Measurements from ENCODE around the gene NCL. TPM values are rescaled to one million over a fixed set of nuclear protein-coding genes. Genes with fewer than 3 reads are reported as not detected.

NCL gene, protein sequence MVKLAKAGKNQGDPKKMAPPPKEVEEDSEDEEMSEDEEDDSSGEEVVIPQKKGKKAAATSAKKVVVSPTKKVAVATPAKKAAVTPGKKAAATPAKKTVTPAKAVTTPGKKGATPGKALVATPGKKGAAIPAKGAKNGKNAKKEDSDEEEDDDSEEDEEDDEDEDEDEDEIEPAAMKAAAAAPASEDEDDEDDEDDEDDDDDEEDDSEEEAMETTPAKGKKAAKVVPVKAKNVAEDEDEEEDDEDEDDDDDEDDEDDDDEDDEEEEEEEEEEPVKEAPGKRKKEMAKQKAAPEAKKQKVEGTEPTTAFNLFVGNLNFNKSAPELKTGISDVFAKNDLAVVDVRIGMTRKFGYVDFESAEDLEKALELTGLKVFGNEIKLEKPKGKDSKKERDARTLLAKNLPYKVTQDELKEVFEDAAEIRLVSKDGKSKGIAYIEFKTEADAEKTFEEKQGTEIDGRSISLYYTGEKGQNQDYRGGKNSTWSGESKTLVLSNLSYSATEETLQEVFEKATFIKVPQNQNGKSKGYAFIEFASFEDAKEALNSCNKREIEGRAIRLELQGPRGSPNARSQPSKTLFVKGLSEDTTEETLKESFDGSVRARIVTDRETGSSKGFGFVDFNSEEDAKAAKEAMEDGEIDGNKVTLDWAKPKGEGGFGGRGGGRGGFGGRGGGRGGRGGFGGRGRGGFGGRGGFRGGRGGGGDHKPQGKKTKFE
- total RNA-seq, result 107 and 139 TPM in 2 replicates

DNA sequence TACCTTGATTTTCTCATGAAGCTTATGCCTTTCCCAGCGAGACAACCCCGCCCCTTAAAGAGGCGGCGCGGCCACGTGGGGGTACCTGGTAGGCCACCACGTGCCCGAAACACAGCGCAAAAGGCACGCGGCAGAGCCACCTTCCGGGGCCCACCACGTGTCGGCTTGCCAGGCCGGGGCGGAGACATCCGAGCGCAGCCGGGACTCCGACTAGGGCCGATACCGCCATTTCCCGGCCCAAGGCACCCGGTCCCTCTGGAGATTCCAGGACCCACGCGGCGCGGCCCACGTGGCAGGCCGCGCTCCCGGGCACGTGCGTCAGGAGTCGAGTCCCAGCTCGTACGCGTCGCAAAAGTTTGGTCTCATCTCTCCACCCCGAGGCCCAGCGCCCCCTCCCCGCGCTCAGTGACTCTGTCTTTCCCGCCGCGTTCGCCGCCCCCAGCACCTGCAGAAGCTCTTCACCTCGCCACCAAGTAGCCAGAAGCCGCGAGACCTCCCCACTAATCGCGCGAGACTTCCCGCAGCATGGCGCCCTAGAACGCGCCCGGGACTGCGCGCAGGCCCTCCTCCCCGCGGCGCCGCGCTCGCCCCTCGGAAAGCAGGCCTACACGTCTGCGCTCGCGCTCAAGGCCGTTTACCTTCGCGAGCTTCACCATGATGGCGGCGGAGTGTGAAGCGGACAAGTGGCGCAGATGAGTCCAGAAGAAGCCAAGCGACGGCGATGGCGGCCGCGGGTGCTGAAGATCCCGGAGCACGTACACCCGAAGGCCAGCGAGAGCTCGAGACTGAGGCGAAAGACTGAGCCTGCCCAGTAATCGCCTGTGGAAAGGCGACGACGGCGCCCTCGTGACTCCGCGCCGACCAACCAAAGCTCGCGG, at the start of gene NCL:
Gene NCL, minus strand, starts transcription at position 787 of the 878 bp plus-strand sequence. Its CDS starts 131 bp downstream, at position 656.
- DNase-seq (ENCODE audit: low read depth in 2 of 2), result peak; percentile 95 to 99

DNA sequence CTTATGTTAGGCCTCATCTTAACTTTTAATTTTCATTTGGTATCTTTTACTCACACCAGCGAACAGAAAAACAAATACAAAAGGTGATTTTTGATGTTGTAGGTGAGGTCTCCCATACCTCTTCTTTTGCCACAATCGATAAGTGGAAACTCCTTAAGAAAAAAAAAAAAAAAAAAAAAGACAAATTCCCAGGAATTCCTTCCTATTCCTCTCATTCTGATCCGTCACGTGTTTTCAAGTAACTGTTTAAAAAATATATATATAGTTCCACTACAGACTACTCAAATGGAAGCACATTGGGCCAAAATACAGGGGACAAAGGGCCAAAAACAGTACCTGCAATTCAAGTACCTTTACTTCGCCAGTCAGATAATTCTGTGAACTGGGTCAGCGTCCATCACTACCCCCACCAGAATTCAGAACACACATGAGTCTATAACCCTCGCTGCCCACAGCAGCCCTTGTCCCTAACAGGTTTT, 49.5 kb upstream of the NCL start:
- DNase-seq (ENCODE audit: low read depth in 2 of 2), result no peak

DNA sequence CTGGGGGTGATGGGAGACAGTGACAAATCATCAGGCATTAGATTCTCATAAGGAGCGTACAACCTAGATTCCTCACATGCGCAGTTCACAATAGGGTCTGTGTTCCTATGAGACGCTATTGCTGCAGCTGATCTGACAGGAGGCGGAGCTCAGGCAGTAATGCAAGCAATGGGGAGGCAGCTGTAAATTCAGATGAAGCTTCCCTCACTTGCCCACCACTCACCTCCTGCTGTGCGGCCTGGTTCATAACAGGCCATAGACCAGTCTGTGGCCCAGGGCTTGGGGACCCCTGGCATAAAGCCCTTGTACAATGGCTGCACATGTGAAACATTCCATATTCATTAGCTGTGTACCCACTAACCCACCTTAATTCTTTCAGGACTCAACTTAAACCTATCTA, 47.9 kb upstream of the NCL start:
- no peak for DNase-seq (ENCODE audit: low read depth in 2 of 2)

DNA sequence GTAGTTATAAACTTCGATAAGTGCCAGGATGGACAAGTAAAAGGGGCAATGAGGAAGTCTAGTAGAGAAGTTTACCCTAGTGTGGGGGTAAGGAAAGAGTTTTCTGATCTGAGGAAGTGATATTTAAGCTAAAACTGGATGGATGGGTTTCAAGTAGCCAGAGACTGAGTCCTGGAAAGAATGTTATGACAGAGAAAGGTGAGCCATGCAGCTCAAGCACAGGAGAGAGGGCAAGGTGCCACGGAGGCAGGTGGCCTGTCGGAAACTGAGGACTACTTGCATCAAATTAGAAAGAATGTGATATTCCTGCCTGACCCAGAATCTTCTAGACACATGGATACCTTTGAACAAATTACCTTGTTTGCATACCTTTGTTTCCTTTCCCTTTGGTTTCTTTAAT, 39.5 kb upstream of the NCL start:
- no peak for DNase-seq (ENCODE audit: low read depth in 2 of 2)

DNA sequence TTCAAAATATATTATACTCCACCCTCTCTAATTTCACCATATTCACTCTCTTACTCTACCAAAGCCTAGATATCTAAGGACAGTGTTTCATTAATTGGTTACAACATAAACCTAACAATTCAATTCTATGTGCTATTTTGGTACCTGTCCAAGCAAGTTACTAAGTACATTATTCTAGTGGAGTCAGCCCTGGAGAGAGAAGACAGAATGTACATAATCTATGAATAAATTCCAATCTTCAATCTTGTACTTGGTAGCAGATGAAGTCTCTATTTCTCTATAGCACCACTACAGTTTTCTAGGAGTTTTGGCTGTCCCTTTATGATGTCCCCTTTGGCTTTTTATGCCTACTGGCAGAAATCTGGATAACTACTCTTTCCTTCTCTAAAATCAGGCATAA, 38.3 kb upstream of the NCL start:
- no peak for DNase-seq (ENCODE audit: low read depth in 2 of 2)

DNA sequence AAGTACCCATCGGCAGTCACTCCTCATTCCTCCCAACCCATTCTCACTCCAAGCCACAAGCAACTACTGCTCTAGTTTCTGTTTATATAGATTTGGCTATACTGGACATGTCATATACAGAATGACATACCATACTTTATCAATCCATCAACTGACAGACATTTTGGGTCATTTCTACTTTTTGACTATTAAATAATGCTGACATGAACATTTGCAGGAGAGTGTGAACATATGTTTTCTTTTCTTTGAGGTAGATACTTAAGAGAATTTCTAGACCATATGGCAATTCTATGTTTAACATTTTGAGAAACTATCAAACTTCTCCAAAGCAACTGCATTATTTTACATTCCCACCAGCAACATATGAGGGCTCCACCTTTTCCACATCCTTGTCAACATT, 33.4 kb upstream of the NCL start:
- no peak for DNase-seq (ENCODE audit: low read depth in 2 of 2)

DNA sequence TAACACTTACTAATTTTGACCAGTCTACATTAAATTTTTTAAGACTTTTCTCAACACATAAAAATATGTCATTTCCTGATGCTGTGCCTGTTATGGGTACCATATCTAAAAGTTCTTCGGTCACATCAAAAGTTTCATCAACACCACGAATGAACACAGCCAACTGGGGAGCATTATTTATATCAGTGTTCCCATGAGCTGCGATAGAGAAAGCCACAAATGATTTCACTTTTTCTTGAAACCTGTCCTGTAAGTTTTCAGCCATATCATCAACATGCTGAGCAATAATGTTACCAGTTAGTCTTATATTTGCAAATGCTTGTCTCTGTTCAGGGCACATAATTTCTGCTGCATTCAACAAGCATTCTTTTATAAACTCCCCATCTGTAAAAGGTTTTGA, 30.4 kb upstream of the NCL start:
- no peak for DNase-seq (ENCODE audit: low read depth in 2 of 2)

DNA sequence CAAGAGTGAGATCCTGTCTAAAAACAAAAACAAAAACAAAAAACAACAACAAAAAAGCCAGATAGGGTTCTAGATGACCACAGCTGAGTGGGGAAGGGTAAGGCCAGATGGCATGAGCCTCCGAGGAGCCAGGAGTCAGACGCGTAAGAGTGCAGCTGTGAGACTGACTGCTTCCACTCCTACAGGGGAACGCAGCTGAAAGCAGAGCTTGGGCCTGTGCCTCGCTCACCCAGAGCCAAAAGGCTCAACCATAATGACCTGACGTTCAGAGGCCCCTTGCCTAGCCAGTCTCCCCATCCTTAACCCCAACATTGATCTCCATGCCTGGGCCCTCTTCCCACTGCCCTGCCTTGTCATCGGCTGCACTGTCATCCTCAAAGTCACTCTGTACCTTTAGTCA, 26.5 kb upstream of the NCL start:
- no peak for DNase-seq (ENCODE audit: low read depth in 2 of 2)

DNA sequence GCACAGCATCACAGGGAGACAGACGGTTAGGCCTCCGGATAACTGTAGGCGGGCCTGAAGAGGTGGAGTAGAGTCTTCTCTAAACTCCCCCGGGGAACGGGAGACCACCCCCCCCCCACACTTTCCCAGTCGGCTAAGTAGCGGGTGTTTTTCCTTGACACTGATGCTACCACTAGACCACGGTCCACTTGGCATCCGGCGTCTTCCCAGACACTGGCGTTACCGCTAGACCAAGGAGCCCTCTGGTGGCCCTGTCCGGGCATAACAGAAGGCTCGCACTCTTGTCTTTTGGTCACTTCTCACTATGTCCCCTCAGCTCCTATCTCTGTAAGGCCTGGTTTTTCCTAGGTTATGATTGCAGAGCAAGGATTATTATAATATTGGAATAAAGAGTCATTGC, 25.7 kb upstream of the NCL start:
- DNase-seq (ENCODE audit: low read depth in 2 of 2), result no peak

DNA sequence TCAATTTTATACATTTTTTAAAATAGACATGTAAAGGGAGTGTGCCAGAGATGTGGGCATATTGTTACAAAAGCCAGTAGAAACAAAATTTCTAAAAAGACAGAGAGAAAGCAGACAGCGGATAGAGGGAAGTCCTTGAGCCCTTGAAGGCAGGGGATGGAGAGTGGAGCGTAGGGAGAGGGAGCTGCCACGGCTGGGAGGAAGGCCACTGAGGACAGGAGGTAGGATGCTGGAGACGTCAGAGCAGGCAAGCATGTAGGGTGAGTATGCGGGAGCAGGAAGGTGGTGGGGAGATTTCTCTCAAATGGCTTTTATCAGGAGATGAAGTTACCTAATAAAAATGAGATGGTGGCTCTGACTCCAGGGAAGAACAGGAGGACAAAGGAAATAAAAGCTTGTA, 24.0 kb upstream of the NCL start:
- DNase-seq (ENCODE audit: low read depth in 2 of 2), result no peak

DNA sequence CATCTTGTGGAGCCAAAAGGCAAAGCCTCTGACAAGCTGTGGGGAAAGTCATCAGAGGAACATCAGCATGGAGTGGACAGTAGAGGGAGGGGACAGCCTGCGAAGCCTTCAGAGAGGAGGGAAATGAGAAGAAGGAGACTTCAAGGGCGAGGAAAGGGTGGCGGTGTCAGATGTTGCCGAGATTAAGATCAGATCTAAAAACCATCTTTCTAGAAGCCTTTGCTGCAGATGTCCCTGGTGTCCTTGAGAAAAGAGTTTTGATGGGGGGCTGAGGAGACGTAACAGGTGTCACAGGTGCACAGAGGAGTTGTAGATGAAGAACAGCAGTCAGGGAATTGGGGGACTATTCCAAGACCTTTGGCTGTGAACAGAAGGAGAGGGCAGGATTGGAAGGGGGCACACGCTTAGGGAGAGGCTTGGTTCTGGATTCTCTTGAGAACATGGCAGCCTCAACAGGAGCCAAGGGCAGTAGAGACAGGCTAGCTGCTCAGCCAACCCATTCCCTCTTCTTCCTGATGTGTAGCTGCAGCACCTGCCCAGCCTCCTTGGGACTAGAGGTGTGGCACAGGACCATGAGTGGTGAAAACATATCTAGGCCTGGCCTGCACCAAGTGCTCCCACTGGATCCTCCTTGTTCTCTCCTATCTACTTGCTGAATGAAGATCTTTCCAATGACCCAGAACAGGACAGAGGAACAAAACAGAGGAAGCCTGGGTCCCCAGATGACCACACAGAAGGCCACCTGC, 22.7 kb upstream of the NCL start:
- no peak for DNase-seq (ENCODE audit: low read depth in 2 of 2)

DNA sequence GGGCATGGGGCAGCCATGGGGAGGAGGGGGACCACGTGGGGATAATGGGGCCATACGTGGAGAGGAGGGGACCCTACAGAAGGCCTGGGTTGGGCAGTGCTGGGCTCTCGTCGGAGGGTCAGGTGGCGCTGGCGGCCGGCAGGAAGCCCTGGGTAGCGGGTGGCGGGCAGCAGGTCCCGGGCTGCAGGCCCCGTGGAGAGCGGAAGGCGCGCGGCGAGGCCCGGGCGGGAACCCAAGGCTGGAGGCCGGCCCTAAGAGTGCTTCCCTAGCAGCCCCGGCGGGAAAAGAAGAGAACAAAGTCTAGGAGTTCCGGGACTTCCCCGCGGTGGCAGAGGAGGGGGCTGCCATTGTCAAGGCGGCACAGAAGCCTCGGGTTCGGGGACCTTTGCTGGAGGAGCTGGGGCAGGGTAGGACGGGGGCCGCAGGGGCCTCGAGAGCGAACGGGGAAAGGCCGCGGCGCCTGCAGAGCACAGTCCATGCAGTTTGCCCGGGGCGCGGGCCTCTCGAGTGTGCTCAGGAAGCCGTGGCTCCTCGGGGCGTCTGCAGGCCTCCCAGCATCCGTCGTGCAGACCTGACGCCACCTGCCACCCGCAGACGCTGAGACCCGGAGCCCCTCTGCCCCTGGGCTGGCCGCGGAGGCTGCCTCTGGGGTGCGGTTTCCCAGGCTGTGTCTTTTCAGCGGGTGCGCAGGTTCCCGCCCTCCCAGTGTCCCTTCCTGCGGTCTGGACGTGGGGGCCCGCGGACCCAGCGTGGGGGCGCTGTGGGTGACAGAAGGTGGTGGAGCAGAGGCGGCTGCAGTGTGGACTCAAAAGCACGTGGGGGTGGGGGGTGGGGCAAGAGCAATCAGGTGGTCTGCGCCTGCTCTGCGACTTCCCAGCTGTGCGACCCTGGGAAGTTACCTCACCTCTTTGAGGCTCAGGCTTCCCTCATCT, 19.4 kb upstream of the NCL start:
- peak in 1 of 2 donors; percentile 39 for DNase-seq (ENCODE audit: low read depth in 2 of 2)

DNA sequence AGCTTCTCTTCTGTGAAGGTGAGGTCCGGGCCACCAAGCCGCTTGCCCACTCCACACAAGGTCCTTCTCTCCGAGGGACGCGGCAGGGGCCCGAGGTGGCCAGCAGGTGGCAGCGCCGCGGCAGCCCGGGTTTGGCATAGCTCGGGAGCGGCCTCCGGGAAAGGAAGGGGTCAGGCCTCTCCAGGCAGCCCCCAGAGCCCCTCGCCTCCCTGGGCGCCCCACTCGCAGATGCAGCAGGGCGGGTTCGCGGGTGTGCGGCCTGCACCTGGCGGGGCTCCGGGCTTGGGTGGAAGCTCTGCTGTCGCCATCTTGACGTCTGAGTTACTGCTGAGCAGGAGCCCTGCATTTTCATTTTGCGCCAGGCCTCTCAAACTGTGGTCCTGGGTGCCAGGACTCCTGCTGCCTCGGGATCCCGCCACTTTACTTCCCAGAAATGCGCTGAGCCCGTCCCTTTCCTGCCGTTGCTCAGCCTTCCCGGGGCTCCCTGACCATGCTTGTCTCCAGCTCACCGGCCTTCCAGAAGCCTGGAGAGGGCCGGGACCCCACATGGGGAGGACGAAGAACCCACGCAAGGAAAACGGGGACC, 18.6 kb upstream of the NCL start:
- DNase-seq (ENCODE audit: low read depth in 2 of 2), result peak; percentile 14 to 66

DNA sequence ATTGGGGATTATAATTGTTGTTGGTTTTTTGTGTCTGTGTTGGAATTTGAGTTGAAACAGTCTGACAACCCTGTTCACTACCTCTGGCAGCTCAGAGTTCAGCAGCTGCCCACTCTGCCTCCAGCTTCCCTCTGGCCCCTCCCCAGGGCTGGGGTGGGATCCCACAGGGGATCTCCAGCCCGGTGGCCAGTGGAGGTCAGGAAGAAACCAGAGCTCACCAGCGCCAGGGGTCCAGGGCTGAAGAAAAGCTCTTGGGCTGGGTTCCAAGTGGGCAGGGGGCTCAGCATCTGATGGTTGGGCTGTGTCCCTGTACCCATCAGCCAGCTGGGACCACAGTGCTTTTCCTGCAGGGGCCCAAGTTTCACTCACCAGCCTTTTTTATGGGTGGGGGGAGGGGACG, 16.5 kb upstream of the NCL start:
- DNase-seq (ENCODE audit: low read depth in 2 of 2), result no peak

DNA sequence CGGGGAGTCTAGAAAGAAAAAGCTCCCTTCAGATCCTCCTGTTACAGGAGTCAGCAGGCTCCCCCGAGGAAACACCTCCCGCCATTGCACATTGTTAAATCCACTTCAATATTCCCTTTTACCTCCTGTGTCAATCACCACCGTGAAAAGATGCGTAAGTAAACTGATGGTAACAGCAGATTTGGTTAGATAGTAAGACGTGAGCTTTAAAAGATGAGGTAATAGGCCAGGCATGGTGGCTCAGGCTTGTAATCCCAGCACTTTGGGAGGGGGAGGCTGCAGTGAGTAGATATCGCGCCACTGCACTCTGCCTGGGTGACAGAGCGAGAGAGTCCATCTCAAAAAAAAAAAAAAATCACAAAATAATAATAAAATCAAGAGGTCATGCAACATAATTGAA, 15.2 kb upstream of the NCL start:
- DNase-seq (ENCODE audit: low read depth in 2 of 2), result no peak

DNA sequence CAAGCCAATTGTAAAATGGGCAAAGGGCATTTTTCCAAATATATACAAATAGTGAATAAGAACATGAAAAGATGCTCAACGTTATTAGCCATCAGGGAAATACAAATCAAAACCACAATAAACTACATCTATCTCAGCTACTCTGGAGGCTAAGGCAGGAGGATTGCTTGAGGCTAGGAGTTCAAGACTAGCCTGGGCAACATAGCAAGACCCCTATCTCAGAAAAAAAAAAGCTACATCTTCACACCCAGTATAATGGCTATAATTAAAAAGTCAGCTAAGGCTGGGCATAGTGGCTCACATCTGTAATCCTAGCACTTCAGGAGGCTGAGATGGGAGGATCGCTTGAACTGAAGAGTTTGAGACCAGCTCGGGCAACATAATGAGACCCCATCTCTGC, 12.6 kb upstream of the NCL start:
- DNase-seq (ENCODE audit: low read depth in 2 of 2), result no peak

DNA sequence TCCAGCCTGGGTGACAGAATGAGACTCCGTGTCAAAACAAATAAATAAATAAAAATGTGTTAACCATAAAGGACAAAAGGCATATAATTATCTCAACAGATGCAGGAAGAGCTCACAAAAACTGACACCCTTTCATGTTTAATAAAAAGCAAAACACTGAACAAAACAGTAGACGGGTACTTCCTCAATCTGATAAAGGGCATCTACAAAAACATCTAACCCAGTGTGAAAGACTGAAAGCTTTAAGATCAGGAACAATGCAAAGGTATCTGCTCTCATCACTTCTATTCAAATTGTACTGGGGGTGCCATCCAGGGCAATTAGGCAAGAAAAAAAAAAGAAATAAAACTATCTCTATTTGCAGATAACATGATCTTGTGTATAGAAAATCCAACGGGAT, 11.7 kb upstream of the NCL start:
- no peak for DNase-seq (ENCODE audit: low read depth in 2 of 2)

DNA sequence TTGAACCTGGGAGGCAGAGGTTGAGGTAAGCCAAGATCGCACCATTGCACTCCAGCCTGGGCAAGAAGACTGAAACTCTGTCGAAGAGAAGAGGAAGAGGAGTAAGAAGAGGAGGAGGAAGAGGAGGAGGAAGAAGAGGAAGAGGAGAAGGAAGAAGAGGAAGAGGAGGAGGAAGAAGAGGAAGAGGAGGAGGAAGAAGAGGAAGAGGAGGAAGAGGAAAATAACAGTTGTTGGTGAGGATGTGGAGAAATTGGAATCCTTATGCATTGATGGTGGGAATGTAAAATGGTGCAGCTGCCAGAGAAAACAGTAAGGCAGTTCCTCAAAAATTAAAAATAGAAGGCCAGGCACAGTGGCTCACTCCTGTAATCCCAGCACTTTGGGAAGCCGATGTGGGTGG, 8.5 kb upstream of the NCL start:
- DNase-seq (ENCODE audit: low read depth in 2 of 2), result no peak

DNA sequence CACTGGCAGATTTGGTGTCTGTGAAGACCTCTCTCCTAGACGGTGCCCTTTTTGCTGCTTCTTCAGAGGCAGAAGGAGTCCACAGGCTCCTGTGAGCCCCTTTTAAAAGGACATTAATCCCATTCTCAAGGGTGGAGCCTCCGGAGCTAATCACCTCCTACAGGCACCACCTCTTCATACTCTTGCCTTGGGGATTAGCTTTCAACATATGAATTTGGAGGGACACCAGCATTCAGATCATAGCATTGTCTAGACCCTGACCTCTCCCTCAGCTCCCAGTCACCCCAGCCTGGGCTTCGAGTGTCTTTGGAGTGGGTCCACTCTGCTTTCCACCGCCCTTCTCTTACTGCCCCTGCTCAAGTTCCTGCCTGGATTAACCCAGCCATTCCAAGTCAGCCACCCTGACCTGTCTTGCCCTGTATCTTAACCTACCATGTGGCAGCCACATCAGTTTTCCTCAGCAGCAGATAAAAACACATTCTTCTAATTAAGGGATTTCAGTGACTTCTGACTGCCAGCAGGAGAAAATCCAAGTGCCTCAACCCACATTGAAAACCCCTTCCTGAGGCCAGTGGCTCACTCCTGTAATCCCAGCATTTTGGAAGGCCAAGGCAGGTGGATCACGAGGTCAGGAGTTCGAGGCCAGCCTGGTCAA, 6.1 kb upstream of the NCL start:
- no peak for DNase-seq (ENCODE audit: low read depth in 2 of 2)

Data from dermis microvascular lymphatic vessel endothelial cell (primary cell).